Panc1 (cell line): ENCODE measurements around the gene FMNL3.
A peak's percentile ranks its signal among the peaks of the same experiment; 100 is the strongest.

Experiments used
- CTCF ChIP-seq: fragments of 450-650 bp; IDR thresholded peaks from 2 replicates; pipeline ENCODE4 v1.5.1; 2017; ENCODE audit warnings: mild to moderate bottlenecking
- POLR2AphosphoS5 ChIP-seq: IDR thresholded peaks from 2 replicates; pipeline ENCODE4 v1.6.1; 2012; ENCODE audit warnings: mild to moderate bottlenecking, low read depth, low read length, moderate library complexity
- SIN3A ChIP-seq: IDR thresholded peaks from 2 replicates; pipeline ENCODE4 v1.6.1; 2012; ENCODE audit warnings: low read depth, mild to moderate bottlenecking, low read length, moderate library complexity, borderline replicate concordance; ENCODE audit not compliant: insufficient read depth

- TF ChIP-seq CTCF (peak; percentile 98), POLR2AphosphoS5 (no peak; the same call in 1 of the 2 replicates), SIN3A (0 out of 2 replicates have a peak, but pooled peaks have one; percentile 60)
These were observed at the start of gene FMNL3 for GRCh38 chr12:49707128-49707811.
